Measurements from ENCODE around the gene MRPL34.

DNA sequence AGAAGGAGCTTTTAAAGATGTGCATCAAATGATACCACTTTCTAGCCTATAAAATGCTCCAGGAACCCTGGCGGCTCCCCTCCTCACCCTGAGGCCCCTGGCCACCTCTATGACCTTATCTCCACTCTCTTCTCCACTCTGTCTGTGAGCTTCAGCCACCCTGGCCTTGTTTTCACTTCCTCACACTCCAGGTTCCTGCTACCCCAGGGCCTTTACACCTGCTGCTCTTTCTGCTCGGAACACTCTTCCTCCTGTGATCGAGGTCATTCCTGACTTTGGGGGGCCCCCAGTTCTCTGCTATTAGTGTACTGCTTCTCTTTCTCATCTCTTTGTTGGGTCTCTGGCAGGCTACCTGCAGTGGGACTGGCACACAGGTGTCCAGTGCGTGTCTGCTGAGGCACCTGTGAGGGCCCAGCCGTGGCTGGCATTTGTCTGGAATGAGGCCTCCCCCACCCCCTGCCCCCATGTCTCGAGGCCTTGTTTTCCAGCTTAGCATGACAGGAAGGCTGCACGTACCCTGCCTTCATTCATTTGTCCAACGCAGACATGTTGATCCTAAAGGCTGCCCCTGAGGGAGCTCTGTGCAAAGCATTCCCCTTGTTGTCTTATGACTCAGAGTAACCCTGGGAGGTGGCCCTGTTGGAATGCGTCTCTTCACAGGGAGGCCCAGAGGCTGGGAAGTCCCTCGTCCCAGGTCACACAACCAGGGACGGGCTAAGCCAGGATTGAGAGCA is 6.0 kb downstream of the MRPL34 start:
- no peak for TF ChIP-seq POLR2AphosphoS5 (IDR thresholded peaks at IDR 0.05)
- TF ChIP-seq, protein P1, sequence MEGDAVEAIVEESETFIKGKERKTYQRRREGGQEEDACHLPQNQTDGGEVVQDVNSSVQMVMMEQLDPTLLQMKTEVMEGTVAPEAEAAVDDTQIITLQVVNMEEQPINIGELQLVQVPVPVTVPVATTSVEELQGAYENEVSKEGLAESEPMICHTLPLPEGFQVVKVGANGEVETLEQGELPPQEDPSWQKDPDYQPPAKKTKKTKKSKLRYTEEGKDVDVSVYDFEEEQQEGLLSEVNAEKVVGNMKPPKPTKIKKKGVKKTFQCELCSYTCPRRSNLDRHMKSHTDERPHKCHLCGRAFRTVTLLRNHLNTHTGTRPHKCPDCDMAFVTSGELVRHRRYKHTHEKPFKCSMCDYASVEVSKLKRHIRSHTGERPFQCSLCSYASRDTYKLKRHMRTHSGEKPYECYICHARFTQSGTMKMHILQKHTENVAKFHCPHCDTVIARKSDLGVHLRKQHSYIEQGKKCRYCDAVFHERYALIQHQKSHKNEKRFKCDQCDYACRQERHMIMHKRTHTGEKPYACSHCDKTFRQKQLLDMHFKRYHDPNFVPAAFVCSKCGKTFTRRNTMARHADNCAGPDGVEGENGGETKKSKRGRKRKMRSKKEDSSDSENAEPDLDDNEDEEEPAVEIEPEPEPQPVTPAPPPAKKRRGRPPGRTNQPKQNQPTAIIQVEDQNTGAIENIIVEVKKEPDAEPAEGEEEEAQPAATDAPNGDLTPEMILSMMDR (IDR thresholded peaks at IDR 0.05) = no peak
